ENCODE data around the gene UBAP2.
"Not testable (repeated sequence)": the region's sequence is repeated elsewhere in the genome, so short reads cannot be mapped to it uniquely, and the experiment has no call there.

The UBAP2 gene

GRCh38 chr9:34047864-34048726, 592 bp downstream of the UBAP2 start:
- peak in 1 of 2 donors; percentile 15 for DNase-seq (ENCODE audit: low read depth in 2 of 2)

- no peak for DNase-seq (ENCODE audit: low read depth in 2 of 2)
These were observed 1.8 kb downstream of the UBAP2 start for GRCh38 chr9:34046784-34047379.

- no peak for DNase-seq (ENCODE audit: low read depth in 2 of 2)
These were observed 2.8 kb downstream of the UBAP2 start for GRCh38 chr9:34045903-34046302.

- DNase-seq (ENCODE audit: low read depth in 2 of 2) = not testable (repeated sequence)
These were observed 6.6 kb downstream of the UBAP2 start for GRCh38 chr9:34042074-34042473.

GRCh38 chr9:34038851-34039250, 9.8 kb downstream of the UBAP2 start:
- DNase-seq (ENCODE audit: low read depth in 2 of 2) = not testable (repeated sequence)

- DNase-seq (ENCODE audit: low read depth in 2 of 2) = no peak
These were observed 11.1 kb downstream of the UBAP2 start for GRCh38 chr9:34037626-34038025.

- no peak for DNase-seq (ENCODE audit: low read depth in 2 of 2)
These were observed 12.1 kb downstream of the UBAP2 start for GRCh38 chr9:34036625-34037024.

GRCh38 chr9:34035656-34036055, 13.0 kb downstream of the UBAP2 start:
- DNase-seq (ENCODE audit: low read depth in 2 of 2) = no peak

GRCh38 chr9:34034698-34035065, 14.0 kb downstream of the UBAP2 start:
- DNase-seq (ENCODE audit: low read depth in 2 of 2) = no peak

- no peak for DNase-seq (ENCODE audit: low read depth in 2 of 2)
These were observed 16.1 kb downstream of the UBAP2 start for GRCh38 chr9:34032631-34033030.

GRCh38 chr9:34027845-34028574, 20.7 kb downstream of the UBAP2 start:
- DNase-seq (ENCODE audit: low read depth in 2 of 2) = no peak

- DNase-seq (ENCODE audit: low read depth in 2 of 2) = no peak
These were observed 22.9 kb downstream of the UBAP2 start for GRCh38 chr9:34025811-34026210.

GRCh38 chr9:34025062-34025461, 23.6 kb downstream of the UBAP2 start:
- no peak for DNase-seq (ENCODE audit: low read depth in 2 of 2)

GRCh38 chr9:34024476-34024875, 24.2 kb downstream of the UBAP2 start:
- DNase-seq (ENCODE audit: low read depth in 2 of 2) = not testable (repeated sequence)

- no peak for DNase-seq (ENCODE audit: low read depth in 2 of 2)
These were observed 32.5 kb downstream of the UBAP2 start for GRCh38 chr9:34016149-34016548.

- DNase-seq (ENCODE audit: low read depth in 2 of 2) = no peak
These were observed 37.7 kb downstream of the UBAP2 start for GRCh38 chr9:34010979-34011378.

GRCh38 chr9:34001951-34002350, 46.7 kb downstream of the UBAP2 start:
- DNase-seq (ENCODE audit: low read depth in 2 of 2) = no peak

GRCh38 chr9:34001298-34001697, 47.4 kb downstream of the UBAP2 start:
- no peak for DNase-seq (ENCODE audit: low read depth in 2 of 2)

GRCh38 chr9:33995449-33995848, 53.2 kb downstream of the UBAP2 start:
- DNase-seq (ENCODE audit: low read depth in 2 of 2) = no peak

- no peak for DNase-seq (ENCODE audit: low read depth in 2 of 2)
These were observed 55.6 kb downstream of the UBAP2 start for GRCh38 chr9:33993104-33993503.

GRCh38 chr9:33992632-33993031, 56.1 kb downstream of the UBAP2 start:
- DNase-seq (ENCODE audit: low read depth in 2 of 2) = no peak

GRCh38 chr9:33988219-33988890, 60.3 kb downstream of the UBAP2 start:
- no peak for DNase-seq (ENCODE audit: low read depth in 2 of 2)
